AG04450 (cell line): ENCODE results near the gene ST6GALNAC4. TPM values are rescaled to one million over a fixed set of nuclear protein-coding genes. Genes with fewer than 3 reads are reported as not detected.
"Not testable (repeated sequence)": the region's sequence is repeated elsewhere in the genome, so short reads cannot be mapped to it uniquely, and the experiment has no call there.

Experiments
- CTCF ChIA-PET: fragments of 300-600, 350-600 bp; formaldehyde crosslinking; extraction: SDS; loops from one replicate; lab custom pipeline; 2022; ENCODE audit warnings: antibody characterized with exemption, inconsistent platforms; lab: Charles Lee
- POLR2A ChIA-PET: fragments of 350-600 bp; formaldehyde crosslinking; extraction: SDS; loops from one replicate; lab custom pipeline; 2021; ENCODE audit warnings: antibody characterized with exemption, inconsistent platforms; lab: Yijun Ruan, JAX
- DNase-seq: peaks from one replicate; pipeline ENCODE4 v3.0.0-alpha.2; 2011; ENCODE audit warnings: low read depth, low spot score
- H3K27ac ChIP-seq: one replicate; pipeline ENCODE4 v1.5.1; 2012; ENCODE audit warnings: low read depth, low read length, control low read depth
- H3K27me3 ChIP-seq: one replicate; pipeline ENCODE4 v1.6.0; 2012; ENCODE audit warnings: low read length; ENCODE audit not compliant: control insufficient read depth, insufficient read depth
- H3K4me3 ChIP-seq: 2 replicates; pipeline ENCODE4 v1.5.1; 2011; ENCODE audit warnings: mild to moderate bottlenecking, low read depth, low read length, control low read depth
- H3K9me3 ChIP-seq: 2 replicates; pipeline ENCODE4 v1.5.1; 2012; ENCODE audit warnings: low read length; ENCODE audit not compliant: control insufficient read depth, insufficient read depth
- CTCF ChIP-seq: IDR thresholded peaks from 2 replicates; pipeline ENCODE4 v1.5.1; 2011; ENCODE audit warnings: low read depth, low read length, control low read depth, inconsistent platforms
- polyA plus RNA-seq: library from polyadenylated mRNA; depleted of rRNA; stranded (reverse); fragments of >200 nt; gene quantifications from 2 replicates; pipeline ENCODE4 v1.2.3, GENCODE V29; 2011

Gene ST6GALNAC4
- polyA plus RNA-seq, 1 experiment, result 15.0 TPM

- no peak for TF ChIP-seq CTCF
- CTCF ChIA-PET, result no interaction called here
Observed at GRCh38 chr9:127883959-127884358, 32.9 kb downstream of the ST6GALNAC4 start.

DNA sequence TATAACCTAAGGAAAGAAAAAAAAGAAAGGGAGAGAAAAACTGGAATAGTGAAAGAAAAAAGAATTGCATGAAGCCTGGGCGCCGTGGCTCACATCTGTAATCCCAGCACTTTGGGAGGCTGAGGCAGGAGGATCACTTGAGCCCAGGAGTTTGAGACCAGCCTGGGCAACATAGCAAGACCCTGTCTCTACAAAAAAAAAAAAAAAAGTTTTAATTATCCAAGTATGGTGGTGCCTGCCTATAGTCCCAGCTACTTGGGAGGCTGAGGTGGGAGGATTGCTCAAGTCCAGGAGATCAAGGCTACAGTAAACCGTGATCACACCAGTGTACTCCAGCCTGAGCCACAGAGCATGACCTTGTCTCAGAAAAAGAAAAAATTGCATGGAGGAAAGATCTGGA lies 35.1 kb downstream of the ST6GALNAC4 start:
- H3K27me3 ChIP-seq, DNase-seq, H3K27ac ChIP-seq, H3K4me3 ChIP-seq, H3K9me3 ChIP-seq: not testable (repeated sequence)
- ChIA-PET CTCF (interaction anchor here (1.1 to 2.5 kb wide), 3 partner anchors 12 to 147 kb away, joined by 3 to 11 read pairs (median 8); partner anchors contain the start of gene TOR2A), POLR2A (interaction anchor here (0.7 to 1.3 kb wide), 3 partner anchors 27 to 430 kb away, joined by 3 to 4 read pairs (median 3); partner anchors contain the start of genes ENG and LRSAM1)

More at GRCh38 chr9:127883959-127884358, 32.9 kb downstream of the ST6GALNAC4 start:
- POLR2A ChIA-PET, result interaction anchor here (0.6 to 1.5 kb wide), 3 partner anchors 13 to 318 kb away, joined by 3 to 13 read pairs (median 6); no protein-coding TSS in a partner anchor
- DNase-seq, result no peak
- Histone ChIP-seq H3K27me3 (no peaks in the 10 kb centered on the region), H3K4me3 (no peak overlapping the region), H3K9me3 (no peaks in the 10 kb centered on the region; the same call in 1 of the 2 replicates), H3K27ac (no peak overlapping the region)

GRCh38 chr9:127880143-127880542 lies 36.7 kb downstream of the ST6GALNAC4 start:
- DNase-seq, result no peak
- Histone ChIP-seq H3K4me3 (no peak overlapping the region), H3K9me3 (no peaks in the 10 kb centered on the region), H3K27me3 (no peaks in the 10 kb centered on the region), H3K27ac (no peak overlapping the region)
- CTCF ChIA-PET, result interaction anchor here (0.7 kb wide), 1 partner anchor 13 kb away, joined by 4 read pairs; no protein-coding TSS in a partner anchor
- POLR2A ChIA-PET, result interaction anchor here (1.3 kb wide), 1 partner anchor 19 kb away, joined by 13 read pairs; the partner anchor contains the start of gene ST6GALNAC6
- no peak for TF ChIP-seq CTCF

- no peak for DNase-seq
- ChIA-PET CTCF (interaction anchor here (0.6 to 1.2 kb wide), 3 partner anchors 9 to 144 kb away, joined by 3 to 4 read pairs (median 3); partner anchors contain the start of gene TOR2A), POLR2A (interaction anchor here (0.8 kb wide), 1 partner anchor 25 kb away, joined by 3 read pairs; no protein-coding TSS in a partner anchor)
- Histone ChIP-seq H3K27ac (no peak overlapping the region), H3K4me3 (no peak overlapping the region), H3K27me3 (no peaks in the 10 kb centered on the region), H3K9me3 (no peaks in the 10 kb centered on the region)
- TF ChIP-seq CTCF, result no peak
Observed at GRCh38 chr9:127878652-127879390, 38.0 kb downstream of the ST6GALNAC4 start.

- Histone ChIP-seq H3K27me3 (no peaks in the 10 kb centered on the region), H3K27ac (no peak overlapping the region), H3K4me3 (peak overlapping the region; percentile 70), H3K9me3 (no peaks in the 10 kb centered on the region; the same call in 1 of the 2 replicates)
- ChIA-PET POLR2A (interaction anchor here (0.8 kb wide), 1 partner anchor 25 kb away, joined by 3 read pairs; no protein-coding TSS in a partner anchor), CTCF (interaction anchor here (0.6 to 1.2 kb wide), 3 partner anchors 9 to 143 kb away, joined by 3 to 4 read pairs (median 3); partner anchors contain the start of gene TOR2A)
- TF ChIP-seq CTCF, result no peak
- no peak for DNase-seq
Observed at GRCh38 chr9:127878001-127878651, 38.7 kb downstream of the ST6GALNAC4 start.
